MM.1S (cell line): Measurements from ENCODE around the gene MACROD2.

Experiments used
- DNase-seq: peaks from one replicate; pipeline ENCODE4 v3.0.0-alpha.2; 2015
- H2AFZ ChIP-seq: fragments of 300-600 bp; sonication (generic); 2 replicates; pipeline ENCODE4 v1.6.0; 2016; ENCODE audit warnings: antibody characterized with exemption, low read length
- H3F3A ChIP-seq: fragments of 300-600 bp; sonication (generic); 2 replicates; pipeline ENCODE4 v1.6.1; 2016; ENCODE audit warnings: mild to moderate bottlenecking, antibody characterized with exemption, low read length, moderate library complexity, mixed read lengths; ENCODE audit not compliant: insufficient read depth
- H3K27ac ChIP-seq: fragments of 300-600 bp; sonication (generic); 2 replicates; pipeline ENCODE4 v1.5.1; 2016; ENCODE audit warnings: mild to moderate bottlenecking, low read length
- H3K27me3 ChIP-seq: fragments of 300-600 bp; sonication (generic); replicated peaks from 2 replicates; pipeline ENCODE4 v1.6.0; 2016; ENCODE audit warnings: low read length; ENCODE audit not compliant: insufficient read depth
- H3K36me3 ChIP-seq: fragments of 300-600 bp; sonication (generic); replicated peaks from 2 replicates; pipeline ENCODE4 v1.6.1; 2016; ENCODE audit warnings: mild to moderate bottlenecking, low read length, mixed read lengths; ENCODE audit not compliant: insufficient read depth
- H3K4me1 ChIP-seq: fragments of 300-600 bp; sonication (generic); 2 replicates; pipeline ENCODE4 v1.6.1; 2016; ENCODE audit warnings: low read length, mixed read lengths
- H3K4me2 ChIP-seq: fragments of 300-600 bp; sonication (generic); 2 replicates; pipeline ENCODE4 v1.6.0; 2016; ENCODE audit warnings: low read depth, low read length
- H3K4me3 ChIP-seq: fragments of 300-600 bp; sonication (generic); 2 replicates; pipeline ENCODE4 v1.5.1; 2016; ENCODE audit warnings: low read length, mixed read lengths
- H3K79me2 ChIP-seq: fragments of 300-600 bp; sonication (generic); 2 replicates; pipeline ENCODE4 v1.6.1; 2016; ENCODE audit warnings: mixed run types, low read length, mixed read lengths
- H3K9ac ChIP-seq: fragments of 300-600 bp; sonication (generic); 2 replicates; pipeline ENCODE4 v1.6.1; 2016; ENCODE audit warnings: low read length, mixed read lengths
- H3K9me2 ChIP-seq: fragments of 300-600 bp; sonication (generic); replicated peaks from 2 replicates; pipeline ENCODE4 v1.6.1; 2016; ENCODE audit warnings: mild to moderate bottlenecking, low read length, mixed read lengths; ENCODE audit not compliant: insufficient read depth
- H3K9me3 ChIP-seq: fragments of 300-600 bp; sonication (generic); replicated peaks from 2 replicates; pipeline ENCODE4 v1.6.1; 2016; ENCODE audit warnings: mild to moderate bottlenecking, low read length, mixed read lengths; ENCODE audit not compliant: insufficient read depth
- H4K20me1 ChIP-seq: fragments of 300-600 bp; sonication (generic); 2 replicates; pipeline ENCODE4 v1.6.1; 2016; ENCODE audit warnings: mild to moderate bottlenecking, low read length, moderate library complexity, mixed read lengths; ENCODE audit not compliant: insufficient read depth
- EZH2 ChIP-seq: fragments of 300-600 bp; sonication (generic); optimal IDR thresholded peaks from 2 replicates; pipeline ENCODE3; 2017; ENCODE audit warnings: low read depth, mild to moderate bottlenecking, antibody characterized with exemption, low read length, mixed read lengths
- EZH2phosphoT487 ChIP-seq: fragments of 300-600 bp; sonication (generic); IDR thresholded peaks from 2 replicates; pipeline ENCODE4 v1.6.1; 2018; ENCODE audit warnings: antibody characterized with exemption, low read length
- TF ChIP-seq, protein P1 (sequence below): fragments of 300-600 bp; sonication (generic); IDR thresholded peaks from 2 replicates; pipeline ENCODE4 v1.5.1; 2016; ENCODE audit warnings: antibody characterized with exemption, low read length, mixed read lengths

MACROD2 gene

DNA sequence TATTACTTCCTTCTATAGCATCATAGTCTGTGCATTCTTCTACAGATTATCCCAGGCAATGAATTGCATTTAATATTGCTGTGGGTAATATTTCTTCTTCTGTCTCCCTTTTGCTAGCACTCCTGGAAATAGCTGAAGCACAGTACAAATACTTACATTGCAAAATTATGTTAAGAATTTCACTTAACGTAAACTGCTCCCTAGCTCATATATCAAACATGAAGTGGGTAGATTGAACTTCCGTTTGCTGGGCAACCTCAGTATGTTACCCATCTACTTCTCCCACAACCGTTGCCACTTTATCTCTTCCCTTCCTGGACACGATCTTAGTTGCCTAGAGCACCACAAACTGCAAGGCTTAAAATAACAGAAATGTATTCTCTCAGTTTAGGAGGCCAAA, 1614.6 kb downstream of the MACROD2 start:
- Histone ChIP-seq H3K9me2 (no peaks in the 10 kb centered on the region), H3K4me1 (no peaks in the 10 kb centered on the region), H3K9me3 (no peaks in the 10 kb centered on the region), H3K4me2 (no peak overlapping the region), H3K36me3 (no peaks in the 10 kb centered on the region), H4K20me1 (no peaks in the 10 kb centered on the region), H3K79me2 (no peaks in the 10 kb centered on the region), H3K27ac (no peak overlapping the region), H3K4me3 (no peak overlapping the region), H3K9ac (no peak overlapping the region), H3F3A (no peaks in the 10 kb centered on the region), H3K27me3 (no peaks in the 10 kb centered on the region), H2AFZ (no peak overlapping the region)
- TF ChIP-seq EZH2: no peak
- TF ChIP-seq EZH2phosphoT487: no peak
- TF ChIP-seq, protein P1, sequence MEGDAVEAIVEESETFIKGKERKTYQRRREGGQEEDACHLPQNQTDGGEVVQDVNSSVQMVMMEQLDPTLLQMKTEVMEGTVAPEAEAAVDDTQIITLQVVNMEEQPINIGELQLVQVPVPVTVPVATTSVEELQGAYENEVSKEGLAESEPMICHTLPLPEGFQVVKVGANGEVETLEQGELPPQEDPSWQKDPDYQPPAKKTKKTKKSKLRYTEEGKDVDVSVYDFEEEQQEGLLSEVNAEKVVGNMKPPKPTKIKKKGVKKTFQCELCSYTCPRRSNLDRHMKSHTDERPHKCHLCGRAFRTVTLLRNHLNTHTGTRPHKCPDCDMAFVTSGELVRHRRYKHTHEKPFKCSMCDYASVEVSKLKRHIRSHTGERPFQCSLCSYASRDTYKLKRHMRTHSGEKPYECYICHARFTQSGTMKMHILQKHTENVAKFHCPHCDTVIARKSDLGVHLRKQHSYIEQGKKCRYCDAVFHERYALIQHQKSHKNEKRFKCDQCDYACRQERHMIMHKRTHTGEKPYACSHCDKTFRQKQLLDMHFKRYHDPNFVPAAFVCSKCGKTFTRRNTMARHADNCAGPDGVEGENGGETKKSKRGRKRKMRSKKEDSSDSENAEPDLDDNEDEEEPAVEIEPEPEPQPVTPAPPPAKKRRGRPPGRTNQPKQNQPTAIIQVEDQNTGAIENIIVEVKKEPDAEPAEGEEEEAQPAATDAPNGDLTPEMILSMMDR: no peak
- DNase-seq: no peak

DNA sequence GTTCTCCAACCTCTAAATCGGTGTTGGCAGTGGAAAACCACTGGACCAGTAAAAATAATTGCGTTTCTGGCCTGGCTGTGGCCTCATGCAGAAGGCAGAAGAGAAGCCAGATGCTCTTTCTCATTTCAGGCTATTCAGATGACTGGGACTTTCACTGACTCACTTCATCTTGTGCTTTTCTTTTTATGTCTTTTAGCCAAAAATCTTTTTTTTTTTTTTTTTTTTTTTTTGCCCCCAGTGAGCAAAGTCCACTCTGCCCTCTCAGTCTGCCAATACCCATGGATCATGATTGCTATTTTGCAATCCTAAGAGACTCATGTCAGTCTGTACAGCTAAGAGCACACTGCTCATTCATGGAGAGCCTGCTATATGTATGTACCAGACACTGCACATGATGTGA, 1615.5 kb downstream of the MACROD2 start:
- H3K27me3 ChIP-seq: no peaks in the 10 kb centered on the region
- H3K9me3 ChIP-seq: no peaks in the 10 kb centered on the region
- no peaks in the 10 kb centered on the region for H3F3A ChIP-seq
- no peaks in the 10 kb centered on the region for H3K36me3 ChIP-seq
- H4K20me1 ChIP-seq: no peaks in the 10 kb centered on the region
- no peak for TF ChIP-seq EZH2phosphoT487
- TF ChIP-seq, protein P1: no peak
- TF ChIP-seq EZH2: no peak
- H3K4me2 ChIP-seq: no peak overlapping the region
- no peak overlapping the region for H3K4me3 ChIP-seq
- no peak overlapping the region for H2AFZ ChIP-seq
- no peak overlapping the region for H3K27ac ChIP-seq
- H3K4me1 ChIP-seq: no peaks in the 10 kb centered on the region
- no peak overlapping the region for H3K9ac ChIP-seq
- DNase-seq: no peak
- no peaks in the 10 kb centered on the region for H3K9me2 ChIP-seq
- no peaks in the 10 kb centered on the region for H3K79me2 ChIP-seq

DNA sequence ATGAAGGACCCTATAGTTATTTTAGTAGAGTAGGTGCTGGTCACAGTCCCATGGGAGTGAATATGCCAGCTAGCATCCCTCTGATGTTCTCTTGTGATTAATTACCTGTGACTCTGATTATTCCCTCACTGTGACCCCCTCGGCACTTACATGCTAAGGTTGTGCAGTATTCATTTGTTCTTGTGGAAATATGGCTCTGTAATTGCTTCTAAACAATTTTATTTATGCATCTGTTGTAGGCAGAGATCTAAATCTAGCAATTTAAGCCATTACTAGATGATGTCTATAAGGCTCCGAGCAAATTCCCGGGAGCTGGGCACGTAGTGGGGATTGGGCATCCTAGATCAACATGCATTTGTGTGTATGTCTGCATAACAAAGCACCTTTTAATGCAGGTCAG, 1616.2 kb downstream of the MACROD2 start:
- no peaks in the 10 kb centered on the region for H4K20me1 ChIP-seq
- no peaks in the 10 kb centered on the region for H3K9me2 ChIP-seq
- no peak overlapping the region for H3K9ac ChIP-seq
- H3K36me3 ChIP-seq: no peaks in the 10 kb centered on the region
- DNase-seq: no peak
- H3F3A ChIP-seq: no peaks in the 10 kb centered on the region
- TF ChIP-seq, protein P1: no peak
- no peak for TF ChIP-seq EZH2phosphoT487
- no peak for TF ChIP-seq EZH2
- H3K79me2 ChIP-seq: no peaks in the 10 kb centered on the region
- no peak overlapping the region for H3K4me3 ChIP-seq
- no peaks in the 10 kb centered on the region for H3K9me3 ChIP-seq
- H3K27ac ChIP-seq: no peak overlapping the region
- no peak overlapping the region for H2AFZ ChIP-seq
- H3K27me3 ChIP-seq: no peaks in the 10 kb centered on the region
- H3K4me2 ChIP-seq: no peak overlapping the region
- H3K4me1 ChIP-seq: no peaks in the 10 kb centered on the region

DNA sequence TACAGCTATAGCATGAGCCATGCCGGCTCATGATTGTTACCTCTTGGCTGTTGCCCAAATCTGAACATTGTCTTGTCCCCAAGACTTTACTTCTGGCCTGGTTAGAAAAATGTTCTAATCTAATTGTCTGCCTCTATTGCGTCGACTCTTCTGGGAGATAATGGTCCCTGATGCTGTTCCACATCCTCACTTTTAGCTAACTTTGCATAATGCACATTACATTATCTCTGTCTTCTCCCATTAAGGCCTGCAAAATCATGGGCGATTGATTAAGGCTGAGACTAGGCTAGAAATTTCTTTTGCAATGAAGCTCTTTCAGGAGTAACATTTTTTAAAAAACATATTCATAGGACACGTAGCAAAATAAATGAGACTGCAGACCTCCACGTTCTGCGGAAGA, 1616.9 kb downstream of the MACROD2 start:
- H3K9me2 ChIP-seq: no peaks in the 10 kb centered on the region
- no peaks in the 10 kb centered on the region for H3K27me3 ChIP-seq
- H3K9me3 ChIP-seq: no peaks in the 10 kb centered on the region
- DNase-seq: no peak
- no peak overlapping the region for H2AFZ ChIP-seq
- no peaks in the 10 kb centered on the region for H3K79me2 ChIP-seq
- H3K27ac ChIP-seq: no peak overlapping the region
- H3K4me1 ChIP-seq: no peaks in the 10 kb centered on the region
- H3K4me3 ChIP-seq: no peak overlapping the region
- no peaks in the 10 kb centered on the region for H3F3A ChIP-seq
- no peak overlapping the region for H3K9ac ChIP-seq
- no peak overlapping the region for H3K4me2 ChIP-seq
- no peaks in the 10 kb centered on the region for H4K20me1 ChIP-seq
- no peaks in the 10 kb centered on the region for H3K36me3 ChIP-seq
- TF ChIP-seq EZH2 (no peak), EZH2phosphoT487 (no peak)
- TF ChIP-seq, protein P1: no peak
